DMS53 (cell line): ENCODE data around the gene DIS3L2.
"Not testable (repeated sequence)": the region's sequence is repeated elsewhere in the genome, so short reads cannot be mapped to it uniquely, and the experiment has no call there.

Experiments
- DNase-seq: peaks from one replicate; lab custom pipeline; 2025; lab: John Stamatoyannopoulos, UW

DIS3L2 gene

DNA sequence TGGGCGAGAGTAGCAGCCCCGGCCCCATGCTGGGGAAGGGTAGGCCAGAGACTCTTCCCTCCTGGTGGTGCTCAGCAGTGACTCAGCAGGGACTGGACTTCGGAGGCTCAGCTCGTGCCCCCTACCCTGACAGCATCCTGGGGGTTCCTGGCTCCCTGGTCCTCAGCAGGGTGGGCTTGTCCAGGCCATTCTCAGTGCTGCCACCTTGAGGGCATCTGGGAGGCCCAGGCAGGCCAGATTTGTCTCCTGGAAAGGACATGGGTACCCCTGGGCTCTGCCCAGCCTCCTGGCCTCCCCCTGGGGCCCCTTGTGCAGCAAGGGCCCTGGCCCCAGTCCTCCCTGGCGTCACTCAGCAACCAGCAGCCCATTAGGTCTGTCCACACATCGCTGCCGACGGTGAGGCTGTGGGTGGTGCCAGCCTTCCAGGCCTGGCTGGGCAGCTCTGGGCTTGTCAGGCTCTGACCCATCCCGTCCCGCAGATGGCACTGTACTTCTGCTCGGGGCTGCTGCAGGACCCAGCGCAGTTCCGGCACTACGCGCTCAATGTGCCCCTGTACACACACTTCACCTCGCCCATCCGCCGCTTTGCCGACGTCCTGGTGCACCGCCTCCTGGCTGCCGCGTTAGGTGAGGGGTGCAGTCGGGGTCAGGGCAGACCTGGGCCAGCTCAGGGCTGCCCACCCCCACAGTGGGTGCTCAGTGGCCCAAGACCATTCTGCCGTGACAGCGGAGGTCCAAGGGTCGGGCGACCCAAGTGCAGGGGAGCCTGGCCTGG, 372.0 kb downstream of the DIS3L2 start:
- peak; percentile 14 for DNase-seq

DNA sequence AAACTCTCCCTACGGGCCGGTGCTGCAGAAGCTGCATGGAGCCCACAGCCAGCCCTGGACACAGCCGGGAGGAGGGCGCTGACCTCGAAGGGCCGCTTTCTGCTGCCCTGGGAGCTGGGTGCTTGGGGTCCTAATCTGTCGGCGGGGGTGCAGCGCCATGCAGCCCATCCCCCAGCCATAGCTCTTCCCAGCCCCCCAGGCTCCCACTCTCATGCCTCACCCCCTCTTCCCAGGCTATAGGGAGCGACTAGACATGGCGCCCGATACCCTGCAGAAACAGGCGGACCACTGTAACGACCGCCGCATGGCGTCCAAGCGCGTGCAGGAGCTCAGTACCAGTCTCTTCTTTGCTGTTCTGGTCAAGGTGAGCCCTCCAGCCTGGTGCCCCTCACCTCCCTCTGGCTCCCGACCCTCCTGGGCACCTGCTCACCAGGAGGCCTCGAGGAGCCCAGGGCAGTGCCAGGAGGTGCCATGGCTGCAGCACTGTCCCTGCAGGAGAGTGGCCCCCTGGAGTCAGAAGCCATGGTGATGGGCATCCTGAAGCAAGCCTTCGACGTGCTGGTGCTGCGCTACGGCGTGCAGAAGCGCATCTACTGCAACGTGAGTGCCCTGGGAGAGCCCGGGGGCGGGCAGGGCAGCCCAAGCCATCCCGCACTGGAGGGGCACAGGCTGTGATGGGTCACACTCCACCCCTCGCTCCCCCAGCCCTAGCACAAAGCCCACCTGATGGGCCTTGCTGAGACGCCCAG, 372.8 kb downstream of the DIS3L2 start:
- not testable (repeated sequence) for DNase-seq

DNA sequence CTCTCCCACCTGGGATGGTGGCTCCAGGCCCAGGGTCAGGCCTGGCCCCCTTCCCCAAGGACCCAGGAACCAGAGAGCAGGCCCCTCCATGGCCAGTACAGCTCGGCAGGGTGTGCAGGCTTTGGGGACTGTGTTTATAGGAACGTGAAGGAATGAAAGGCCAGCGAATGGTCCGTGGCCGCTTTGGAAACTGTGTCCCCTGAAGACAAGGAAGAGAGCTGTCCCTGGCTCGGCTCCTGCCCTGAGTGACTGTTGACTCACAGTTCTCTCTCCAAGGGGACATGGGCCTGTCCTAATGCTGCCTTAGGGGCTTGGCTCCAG, 373.3 kb downstream of the DIS3L2 start:
- not testable (repeated sequence) for DNase-seq

DNA sequence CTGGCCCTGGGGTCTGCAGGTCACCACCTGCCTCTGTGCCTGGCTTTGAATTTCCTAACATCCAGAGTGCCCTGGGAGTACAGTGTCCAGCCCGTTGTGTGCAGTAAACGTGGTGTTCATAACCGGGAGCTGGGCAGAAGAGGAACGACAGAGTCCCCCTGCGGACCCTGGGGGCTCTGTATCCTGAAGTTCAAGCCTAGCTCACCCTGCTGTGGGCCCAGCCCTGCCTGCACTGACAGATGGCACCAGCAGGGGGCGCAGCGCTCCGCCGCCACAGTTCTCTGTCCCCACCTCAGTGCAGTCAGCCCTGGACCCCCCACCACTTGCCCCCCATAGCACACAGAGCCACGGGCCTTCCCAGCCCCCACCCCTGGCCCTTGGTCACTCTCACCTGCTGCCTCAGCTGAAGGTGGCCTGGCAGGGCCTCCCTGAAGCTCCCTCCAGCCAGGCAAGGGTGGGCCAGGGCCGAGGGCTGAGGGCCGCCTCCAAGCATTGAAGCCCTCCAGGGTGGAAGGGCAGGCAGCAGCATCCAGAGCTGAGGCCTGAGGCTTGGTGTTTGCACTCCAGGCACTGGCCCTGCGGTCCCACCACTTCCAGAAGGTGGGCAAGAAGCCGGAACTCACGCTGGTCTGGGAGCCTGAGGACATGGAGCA, 373.8 kb downstream of the DIS3L2 start:
- DNase-seq: not testable (repeated sequence)

DNA sequence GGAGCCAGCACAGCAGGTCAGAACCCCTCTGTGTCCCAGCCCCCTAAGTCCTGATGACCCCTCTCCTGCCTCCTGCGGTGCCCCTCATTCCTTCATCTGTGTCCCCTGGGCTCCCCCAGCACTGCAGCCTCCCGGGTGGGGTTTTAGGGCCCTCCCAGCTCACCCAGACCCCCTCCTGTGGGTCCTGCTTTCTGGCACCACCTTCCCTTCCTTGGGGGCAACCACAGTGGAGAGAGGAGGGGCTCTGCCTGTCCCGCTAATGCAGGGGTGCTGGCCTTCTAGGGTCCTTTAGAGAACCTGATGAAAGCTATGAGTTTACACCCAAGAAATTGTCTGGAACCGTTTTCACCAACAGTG, 374.3 kb downstream of the DIS3L2 start:
- no peak for DNase-seq

DNA sequence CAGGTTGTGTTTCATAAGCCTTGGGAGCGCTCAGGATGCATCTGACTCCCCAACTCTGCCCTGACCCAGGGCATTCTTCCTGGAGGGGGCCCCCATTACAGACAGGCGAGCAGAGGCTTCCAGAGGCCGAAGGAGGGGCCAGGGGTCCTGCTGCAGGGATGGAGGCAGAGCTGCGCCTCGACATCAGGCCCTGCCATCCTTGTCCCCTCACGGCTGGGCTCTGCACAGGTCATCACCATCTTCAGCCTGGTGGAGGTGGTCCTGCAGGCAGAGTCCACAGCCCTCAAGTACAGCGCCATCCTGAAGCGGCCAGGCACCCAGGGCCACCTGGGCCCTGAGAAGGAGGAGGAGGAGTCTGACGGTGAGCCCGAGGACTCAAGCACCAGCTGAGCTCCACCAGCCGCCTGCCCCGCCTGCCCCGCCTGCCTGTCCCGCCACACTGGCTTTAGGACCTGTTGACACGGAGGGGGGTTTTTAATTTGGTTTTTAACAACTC, 374.8 kb downstream of the DIS3L2 start:
- DNase-seq: no peak

DNA sequence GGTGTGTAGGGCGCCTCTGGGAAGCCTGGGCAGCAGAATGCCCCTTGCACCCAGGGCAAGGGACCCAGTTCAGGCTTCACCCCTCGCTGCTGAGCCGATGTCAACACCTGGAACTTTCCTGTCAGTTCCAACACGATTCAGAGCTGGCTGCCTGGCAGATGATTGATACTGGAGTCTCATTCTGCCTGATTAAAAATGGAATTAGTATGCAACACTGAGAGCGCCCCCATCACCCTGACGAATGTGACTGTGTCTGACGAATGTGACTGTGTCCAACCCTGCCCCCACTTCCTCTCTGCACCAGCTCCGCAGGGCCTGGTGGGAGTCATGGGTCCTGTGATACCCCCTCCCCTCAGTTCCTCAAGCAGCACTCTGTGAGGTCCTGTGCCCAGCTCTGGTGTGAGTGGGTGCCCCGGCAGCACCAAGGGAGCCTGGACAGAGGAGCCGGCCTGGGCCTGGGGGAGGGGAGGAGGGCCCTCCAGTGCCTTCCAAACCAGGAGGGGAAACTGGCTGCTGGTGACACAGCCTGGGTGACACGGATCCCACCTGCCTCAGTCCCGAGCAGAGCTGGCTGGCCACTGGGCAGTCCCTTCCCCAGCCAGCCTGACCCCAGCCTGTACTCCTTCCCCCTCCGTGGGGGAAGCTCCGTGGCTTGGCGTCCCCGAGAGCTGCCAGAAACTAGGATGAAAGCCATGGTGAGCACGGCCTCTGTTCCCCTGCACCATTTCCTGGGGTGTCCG, 375.6 kb downstream of the DIS3L2 start:
- no peak for DNase-seq

DNA sequence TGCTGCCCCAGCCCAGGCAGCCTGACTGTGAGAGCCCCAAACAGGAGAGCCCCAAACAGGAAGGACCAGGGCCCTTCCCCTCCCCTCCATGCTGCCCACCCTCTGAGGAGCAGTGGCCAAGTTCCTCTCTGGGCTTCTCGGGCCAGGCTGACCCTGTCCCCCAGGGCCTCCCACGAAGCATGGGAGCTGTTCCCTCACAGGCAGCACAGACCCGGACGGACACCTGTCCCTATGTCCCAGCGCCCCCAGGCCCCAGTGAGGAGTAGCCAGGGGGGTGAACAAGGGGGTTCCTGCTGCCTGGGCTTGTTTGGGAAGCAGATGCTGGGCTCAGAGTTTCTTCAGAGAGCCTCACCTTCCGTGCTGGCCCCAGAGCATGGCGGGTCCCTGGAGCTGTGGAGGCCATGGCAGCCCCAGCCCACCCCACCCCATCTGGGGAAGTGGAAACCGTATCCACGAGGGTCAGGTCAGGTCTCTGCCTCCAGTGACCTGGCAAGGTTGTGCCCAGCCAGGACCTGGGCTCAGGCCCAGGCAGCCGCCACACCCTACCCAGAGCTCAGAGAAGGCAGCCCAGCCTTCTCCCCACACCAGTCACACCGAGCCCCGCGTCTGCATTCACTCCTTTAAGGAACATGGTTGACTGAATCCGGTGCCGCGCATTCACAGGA, 376.7 kb downstream of the DIS3L2 start:
- DNase-seq: not testable (repeated sequence)

DNA sequence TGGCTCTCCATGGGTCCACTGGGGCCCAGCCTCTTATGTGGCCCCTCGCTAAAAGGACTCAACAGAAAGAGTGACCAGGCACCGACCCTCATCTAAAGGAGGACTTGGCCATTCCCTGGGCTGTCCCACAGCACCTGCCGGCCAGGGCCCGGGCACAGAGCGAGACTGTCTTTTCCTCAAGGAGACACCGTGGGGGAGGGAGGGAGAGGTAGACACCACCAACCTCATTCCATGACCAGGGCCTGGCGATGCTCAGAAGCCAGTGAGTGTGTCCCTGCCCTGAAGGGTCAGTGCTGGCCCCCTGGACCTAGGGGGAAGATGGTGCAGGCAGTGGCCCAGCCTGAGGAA, 377.2 kb downstream of the DIS3L2 start:
- no peak for DNase-seq

DNA sequence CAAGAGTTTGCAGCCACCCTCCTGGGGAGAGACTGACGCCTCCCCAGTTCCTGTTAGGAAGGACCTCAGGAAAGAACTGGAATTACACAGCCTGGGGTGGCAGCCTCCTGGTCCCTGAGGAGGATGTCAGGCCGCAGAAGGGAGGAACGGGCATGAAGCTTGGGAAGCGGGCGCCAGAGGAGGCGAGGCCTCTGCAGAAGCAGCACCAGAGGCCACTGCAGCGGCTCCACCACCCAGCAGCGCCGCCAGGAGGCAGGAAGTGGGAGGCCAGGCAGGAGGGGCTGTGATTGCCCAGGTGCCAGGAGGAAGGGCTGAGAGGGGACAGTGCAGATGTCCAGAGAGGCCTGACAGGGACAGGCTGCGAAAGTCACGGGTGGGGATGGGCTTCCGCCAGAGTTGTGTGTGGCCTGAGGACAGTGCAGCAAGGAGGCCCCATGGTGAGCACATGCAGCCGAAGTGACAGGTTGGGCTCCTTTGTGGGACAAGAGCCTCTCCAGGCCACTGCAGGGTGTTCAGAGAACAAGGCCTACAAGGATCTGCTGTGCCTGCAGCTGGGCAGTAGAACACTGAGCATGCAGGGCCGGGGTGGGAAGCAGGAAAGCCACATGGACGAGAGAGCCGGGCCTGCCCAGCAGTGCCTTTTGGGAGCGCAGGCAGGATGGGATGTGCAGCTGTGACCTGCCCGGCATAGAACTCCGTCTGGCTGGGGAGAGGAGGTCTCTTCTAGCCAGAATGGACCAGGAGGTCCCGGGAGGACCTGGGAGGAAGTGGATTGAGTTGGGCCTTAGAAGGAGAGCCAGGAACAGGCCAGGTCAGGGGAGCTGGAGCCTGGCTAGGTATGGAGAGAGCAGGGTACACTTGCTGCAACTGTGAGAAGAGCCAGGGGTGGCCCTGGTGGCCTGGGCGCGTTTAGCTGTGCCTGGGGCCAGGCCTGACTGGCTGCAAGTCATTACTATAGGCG, 377.9 kb downstream of the DIS3L2 start:
- peak; percentile 28 for DNase-seq

DNA sequence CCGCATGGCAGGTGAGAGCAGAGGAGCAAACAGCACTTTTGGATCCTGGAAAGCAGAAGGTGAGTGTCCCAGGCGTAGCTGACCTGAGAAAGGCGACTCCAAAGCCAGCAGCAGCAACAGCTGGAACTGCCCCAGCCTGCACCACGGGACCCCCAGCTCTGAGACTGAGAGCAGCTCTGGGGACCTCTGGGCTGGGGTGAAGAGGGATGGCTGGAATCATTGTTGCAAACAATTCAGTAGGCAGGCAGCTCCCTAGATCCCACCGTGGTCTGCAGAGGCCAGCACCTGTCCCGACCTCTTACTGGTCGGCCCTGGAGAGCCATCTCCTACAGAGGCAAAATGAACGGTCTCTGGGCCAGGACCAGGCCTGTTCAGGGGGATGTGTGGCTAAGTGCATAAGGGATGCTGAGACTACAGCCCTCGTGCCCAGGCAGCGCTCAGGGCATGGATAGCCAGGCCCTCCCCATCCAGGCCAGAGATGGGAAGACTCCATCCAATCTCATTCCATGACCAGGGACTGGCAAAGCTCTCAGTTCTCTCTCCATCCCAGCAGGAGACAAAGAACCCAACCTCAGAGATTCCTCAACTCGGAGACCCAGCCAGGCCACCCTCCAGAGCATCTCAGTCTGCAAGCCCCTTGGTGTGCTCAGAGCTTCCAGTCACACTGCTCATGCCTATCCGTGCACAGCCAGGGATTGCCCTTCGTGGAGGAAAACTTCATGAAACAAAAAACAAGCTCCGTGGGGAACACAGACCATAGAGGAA, 378.8 kb downstream of the DIS3L2 start:
- no peak for DNase-seq

DNA sequence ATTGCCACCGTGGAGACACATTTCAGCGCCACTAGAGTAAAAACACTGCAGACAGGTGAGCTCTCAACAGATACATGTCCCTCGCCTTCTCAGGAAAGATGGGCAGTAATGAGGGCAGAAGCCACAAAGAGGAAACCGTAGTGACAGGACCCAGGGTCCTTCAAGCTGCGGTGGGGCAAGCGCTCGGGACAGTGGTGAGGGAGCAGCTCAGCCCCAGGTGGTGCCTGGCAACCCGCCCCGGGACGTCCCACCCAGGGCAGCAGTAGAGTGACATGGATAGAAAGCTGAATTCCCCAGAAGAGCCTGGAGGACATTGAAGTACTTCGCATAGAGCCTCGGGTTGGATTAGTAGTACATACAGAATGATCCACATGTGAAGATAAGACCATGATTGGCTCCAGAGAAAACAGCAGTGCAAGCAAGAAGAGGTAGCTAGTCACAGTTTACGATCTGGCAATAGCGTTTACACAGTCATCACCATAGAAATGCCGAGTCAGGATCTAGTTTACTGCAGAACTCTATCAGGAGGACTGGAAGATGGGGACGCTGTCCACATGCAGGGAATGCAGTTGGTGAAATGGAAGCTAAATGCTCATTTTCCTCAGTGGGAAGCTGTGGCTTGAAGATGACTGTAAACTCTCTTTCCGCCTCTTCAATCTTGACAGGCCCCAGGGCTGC, 379.7 kb downstream of the DIS3L2 start:
- peak; percentile 8 for DNase-seq

DNA sequence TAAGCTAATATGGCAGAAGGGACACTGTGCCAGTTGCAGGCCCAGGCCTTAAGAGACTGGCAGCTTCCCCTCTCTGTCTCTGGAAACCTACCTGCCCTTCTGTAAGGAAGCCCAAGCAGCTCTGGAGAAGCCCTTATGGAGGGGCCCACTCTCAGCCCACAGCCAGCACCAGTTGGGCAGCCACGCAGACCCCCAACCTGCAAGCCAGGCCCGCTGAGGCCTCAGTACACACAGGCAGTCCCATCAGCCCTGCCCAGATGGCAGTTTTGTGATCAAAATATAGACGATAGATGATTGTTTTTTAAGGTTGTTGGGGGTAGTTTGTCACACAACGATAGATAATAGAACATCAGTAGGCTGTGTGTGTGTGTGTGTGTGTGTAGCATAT, 380.2 kb downstream of the DIS3L2 start:
- DNase-seq: no peak

DNA sequence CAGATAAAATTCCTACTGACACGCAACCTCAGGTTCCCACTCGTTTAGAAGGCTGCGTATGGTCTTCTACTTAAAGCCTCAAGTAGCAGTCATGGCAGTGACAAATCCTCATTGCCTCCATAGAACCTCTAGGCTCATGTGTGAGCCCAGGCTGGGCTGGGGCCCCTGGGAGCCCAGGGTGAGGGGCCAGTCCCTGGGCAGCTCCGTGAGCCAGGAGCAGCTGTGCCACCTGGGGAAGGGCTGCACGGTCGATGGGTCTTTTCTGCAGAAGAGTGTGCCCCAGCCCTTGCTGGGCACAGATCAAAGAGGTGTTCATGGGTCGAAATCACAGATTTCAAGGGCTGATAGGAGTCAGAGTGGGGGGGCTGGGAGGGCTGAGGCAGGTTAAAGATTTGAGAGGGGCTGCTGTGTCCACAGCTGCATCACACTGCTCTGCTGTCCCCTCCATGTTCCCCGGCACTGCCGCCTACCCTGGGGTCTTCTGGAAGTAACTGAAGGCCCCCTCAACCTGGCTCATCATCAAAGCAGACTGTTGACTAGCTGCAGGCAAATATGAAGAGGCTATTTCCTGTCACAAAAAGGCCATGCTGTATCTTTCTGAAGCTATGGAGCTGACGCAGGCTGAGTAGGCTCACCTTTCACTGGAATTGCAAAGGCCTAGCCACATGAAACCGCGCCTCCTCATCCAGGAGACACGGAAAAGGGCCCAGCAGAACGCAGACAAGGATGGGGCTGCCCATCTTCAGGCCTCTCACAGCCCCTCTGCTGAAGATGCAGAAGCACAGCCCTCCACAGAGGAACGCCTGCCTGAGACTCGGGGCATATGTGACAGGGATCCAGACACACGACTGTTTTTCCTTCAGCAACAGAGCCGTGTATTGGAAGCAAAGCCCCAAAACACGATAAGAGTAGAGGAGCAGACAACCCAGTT, 381.4 kb downstream of the DIS3L2 start:
- peak; percentile 59 for DNase-seq

DNA sequence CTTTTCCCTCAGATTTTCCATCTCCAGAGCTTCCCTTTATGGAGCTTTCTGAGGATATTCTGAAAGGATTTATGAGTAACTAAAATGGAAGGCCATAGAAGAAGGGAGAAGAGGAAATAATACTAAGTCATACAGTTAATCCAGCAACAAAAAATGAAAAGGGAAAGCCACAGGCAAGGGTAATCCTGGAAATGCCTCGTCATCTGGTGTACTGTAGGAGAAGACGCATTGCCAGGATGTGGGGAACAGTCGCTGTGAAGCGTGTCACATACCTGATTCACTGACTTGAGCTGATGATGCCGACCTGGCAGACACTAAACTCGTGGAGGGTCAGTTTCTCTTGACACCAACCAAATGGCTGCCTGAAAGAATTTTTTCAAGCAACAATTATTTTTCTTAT, 382.3 kb downstream of the DIS3L2 start:
- no peak for DNase-seq

DNA sequence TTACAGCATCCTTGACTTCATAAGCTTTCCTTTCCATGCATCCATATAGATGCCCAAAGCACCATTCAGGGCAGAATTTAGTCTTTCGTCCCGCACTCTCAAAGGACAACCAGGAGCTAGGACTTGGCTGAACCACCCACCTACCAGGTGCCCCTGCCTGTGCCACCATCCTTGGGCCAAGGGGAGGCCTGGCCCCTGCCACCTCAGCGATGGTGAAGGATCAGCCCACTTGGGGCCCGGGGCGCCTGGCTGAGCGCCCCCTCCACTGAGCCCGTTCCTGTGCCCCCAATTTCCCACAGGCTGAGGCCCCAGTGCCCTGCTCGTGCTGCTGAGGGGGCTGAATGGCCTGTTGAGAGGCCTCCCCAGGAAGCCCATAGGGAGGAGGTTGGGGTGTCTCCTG, 383.7 kb downstream of the DIS3L2 start:
- DNase-seq: no peak

DNA sequence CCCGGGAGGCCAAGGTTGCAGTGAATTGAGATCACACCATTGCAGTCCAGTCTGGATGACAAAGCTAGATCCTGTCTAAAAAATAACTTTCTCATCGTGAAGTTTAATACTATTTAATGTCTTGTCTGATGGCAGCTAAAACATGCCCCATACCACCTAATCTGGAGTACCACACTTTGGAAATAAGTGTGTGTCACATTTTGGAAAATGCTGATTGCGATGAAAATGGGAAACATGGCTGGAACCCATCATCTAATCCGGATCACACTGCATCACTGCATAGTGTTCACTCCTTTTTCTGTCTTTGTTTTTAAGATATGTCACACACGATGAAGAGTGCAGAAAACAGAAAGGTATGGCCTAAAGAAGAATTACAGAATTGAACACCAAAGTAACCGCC, 385.9 kb downstream of the DIS3L2 start:
- DNase-seq: no peak

DNA sequence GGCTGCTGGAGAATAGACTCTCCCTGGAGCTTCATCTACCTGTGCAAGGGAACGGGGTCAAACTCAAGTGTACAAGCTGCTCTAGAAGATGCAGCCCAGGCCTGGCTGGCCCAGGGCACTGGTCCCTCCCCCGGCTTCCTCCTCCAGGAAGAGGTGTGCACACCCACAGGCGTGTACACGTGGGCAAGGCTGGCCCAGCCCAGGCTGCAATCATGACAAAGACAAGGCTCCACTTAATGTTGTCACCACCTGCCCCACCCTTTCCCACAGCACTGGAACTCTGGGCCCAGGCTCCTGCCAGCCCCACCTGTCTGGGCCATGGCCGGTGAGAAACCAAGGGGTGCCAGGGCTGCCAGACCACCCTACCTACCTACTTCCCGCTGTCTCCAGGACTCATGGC, 387.4 kb downstream of the DIS3L2 start:
- peak; percentile 50 for DNase-seq
